ENCODE measurements around the gene HOXB5.

- TF ChIP-seq EZH2phosphoT487 (IDR thresholded peaks at IDR 0.05) (no peak), EZH2 (IDR thresholded peaks at IDR 0.05) (no peak)
Observed at GRCh38 chr17:48604770-48605329, 11.3 kb upstream of the HOXB5 start, which contains the start of gene HOXB6.
